ENCODE data around the gene EXOC4.

- no peak for TF ChIP-seq CTCF (IDR thresholded peaks at IDR 0.05; ENCODE audit: low read depth, low read length, poor library complexity, severe bottlenecking)
- TF ChIP-seq EZH2phosphoT487 (IDR thresholded peaks at IDR 0.05; ENCODE audit: borderline replicate concordance, low read length) = no peak
These were observed 420.0 kb downstream of the EXOC4 start for GRCh38 chr7:133672866-133673265.

All from DOHH2 (cell line).